Choroid plexus epithelial cell (primary cell): ENCODE data around the gene E4F1.
A peak's percentile ranks its signal among the peaks of the same experiment; 100 is the strongest.

Experiments
- DNase-seq: peaks from one replicate; pipeline ENCODE4 v3.0.0-alpha.2; 2010; ENCODE audit warnings: low read depth
- H3K4me3 ChIP-seq: 2 replicates; pipeline ENCODE4 v1.5.1; 2011; ENCODE audit warnings: low read depth, mild to moderate bottlenecking, control low read depth, low read length, moderate library complexity
- TF ChIP-seq, protein P1 (sequence below): conservative IDR thresholded peaks from 2 replicates; pipeline ENCODE4 v1.5.1; 2011; ENCODE audit warnings: low read depth, mild to moderate bottlenecking, control low read depth, inconsistent platforms, low read length, moderate library complexity

The E4F1 gene

DNA sequence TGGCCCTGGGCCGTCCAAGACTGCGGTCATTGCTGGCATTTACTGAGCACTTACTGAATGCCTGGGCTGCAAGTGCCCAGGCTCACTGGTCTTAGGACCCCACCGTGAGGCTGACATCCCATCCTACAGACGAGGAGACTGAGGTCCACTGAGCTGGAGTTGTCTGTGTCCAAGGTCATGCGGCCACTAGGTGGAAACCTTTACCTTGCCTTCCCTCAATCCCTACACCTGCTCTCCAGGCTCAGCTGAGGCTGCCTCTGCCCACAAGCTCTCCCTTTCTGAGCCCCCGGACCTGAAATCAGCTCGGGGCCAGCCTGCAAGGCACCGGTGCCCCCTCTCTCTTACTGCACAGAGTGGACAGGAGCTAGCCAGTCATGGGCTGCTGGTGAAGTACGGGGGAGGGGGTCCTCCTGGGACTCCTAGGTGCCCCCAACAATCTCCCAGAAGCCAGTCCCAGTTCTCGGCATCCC lies 28.5 kb upstream of the E4F1 start:
- peak; percentile 59 for DNase-seq
- TF ChIP-seq, protein P1, sequence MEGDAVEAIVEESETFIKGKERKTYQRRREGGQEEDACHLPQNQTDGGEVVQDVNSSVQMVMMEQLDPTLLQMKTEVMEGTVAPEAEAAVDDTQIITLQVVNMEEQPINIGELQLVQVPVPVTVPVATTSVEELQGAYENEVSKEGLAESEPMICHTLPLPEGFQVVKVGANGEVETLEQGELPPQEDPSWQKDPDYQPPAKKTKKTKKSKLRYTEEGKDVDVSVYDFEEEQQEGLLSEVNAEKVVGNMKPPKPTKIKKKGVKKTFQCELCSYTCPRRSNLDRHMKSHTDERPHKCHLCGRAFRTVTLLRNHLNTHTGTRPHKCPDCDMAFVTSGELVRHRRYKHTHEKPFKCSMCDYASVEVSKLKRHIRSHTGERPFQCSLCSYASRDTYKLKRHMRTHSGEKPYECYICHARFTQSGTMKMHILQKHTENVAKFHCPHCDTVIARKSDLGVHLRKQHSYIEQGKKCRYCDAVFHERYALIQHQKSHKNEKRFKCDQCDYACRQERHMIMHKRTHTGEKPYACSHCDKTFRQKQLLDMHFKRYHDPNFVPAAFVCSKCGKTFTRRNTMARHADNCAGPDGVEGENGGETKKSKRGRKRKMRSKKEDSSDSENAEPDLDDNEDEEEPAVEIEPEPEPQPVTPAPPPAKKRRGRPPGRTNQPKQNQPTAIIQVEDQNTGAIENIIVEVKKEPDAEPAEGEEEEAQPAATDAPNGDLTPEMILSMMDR, result peak; percentile 48
- no peak overlapping the region for H3K4me3 ChIP-seq

DNA sequence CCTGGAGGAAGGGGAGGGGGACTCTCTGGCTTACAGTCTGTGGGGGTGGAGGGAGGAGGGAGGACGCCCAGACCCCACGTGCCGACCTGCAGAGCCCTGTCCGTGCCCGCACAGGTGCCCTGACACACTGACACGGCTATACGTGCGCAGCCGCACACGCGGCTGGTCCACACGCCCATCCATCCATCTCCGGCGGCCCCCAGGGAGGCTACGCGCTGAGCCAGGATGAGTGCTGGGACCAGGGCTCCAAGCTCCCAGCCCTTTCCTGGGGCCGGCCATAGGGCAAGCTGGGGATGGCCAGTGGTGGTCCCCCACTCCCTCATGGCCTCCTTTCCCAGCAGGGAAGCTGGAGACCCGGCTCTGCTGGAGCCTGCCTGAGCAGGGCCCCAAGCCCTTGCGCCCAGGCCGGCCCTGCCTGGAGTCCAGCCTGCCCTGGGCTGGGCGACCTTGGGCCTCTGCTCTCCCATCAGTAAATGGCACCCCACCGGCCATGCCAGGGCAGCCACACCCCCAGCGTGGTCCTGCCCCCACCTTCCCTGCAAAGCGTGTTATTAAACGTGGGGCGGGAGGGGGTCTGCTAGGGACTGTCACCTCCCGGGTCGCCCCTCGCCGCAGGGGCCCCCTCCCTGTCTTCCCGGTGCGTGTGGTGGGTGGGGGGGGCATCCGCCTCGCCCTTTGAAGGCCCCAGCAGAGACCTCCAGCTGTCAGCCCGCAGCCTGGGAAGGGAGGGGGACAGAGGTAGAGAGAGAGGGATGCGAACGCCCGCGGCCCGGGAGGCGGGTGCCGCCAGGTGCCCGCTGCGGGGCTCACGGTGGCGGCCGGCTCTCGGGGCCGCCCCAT lies 27.8 kb upstream of the E4F1 start:
- TF ChIP-seq, protein P1, result no peak
- H3K4me3 ChIP-seq, result no peak overlapping the region
- DNase-seq, result no peak

DNA sequence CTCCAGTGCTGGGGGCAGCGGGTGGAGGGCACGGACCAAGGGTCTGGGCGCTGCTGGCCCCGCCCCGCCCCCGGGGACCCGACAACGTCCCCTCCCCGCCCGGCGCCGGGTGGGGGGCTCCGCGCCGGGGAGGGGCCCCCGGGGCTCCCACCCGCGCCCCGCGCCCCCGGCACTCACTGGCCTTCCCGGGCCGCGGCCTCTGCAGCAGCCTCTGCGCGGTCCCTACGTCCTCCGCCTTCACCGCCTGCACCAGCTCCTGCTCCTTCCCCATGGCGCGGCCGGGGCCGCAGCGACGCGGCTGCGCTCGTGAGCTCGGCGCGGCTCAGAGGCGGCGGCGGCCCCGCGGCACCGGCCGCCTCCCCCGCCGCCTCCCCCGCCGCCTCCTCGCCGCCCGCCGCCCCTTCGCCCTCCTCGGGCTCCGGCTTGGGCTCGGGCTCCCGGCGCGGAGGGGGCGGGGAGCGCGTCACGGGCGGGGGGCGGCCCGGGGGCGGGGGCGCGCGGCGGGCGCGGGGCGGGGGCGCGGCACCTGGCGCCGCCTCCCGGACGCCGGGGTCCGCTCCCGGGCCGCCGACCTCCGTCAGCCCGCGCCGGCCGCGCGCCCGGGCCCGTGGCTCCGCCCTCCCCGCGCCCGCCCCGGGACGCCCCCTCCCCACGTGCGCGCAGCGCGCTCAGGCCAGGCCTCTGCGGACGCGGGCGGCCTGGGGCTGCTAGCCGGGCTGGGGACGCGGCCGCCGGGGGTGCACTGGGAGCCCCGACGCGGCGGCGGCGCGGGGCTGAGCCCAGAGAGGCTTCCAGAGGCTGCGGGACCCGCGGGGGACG lies 27.0 kb upstream of the E4F1 start, which contains the start of gene CASKIN1:
CASKIN1 (minus strand) TSS at position 444 of the 819 bp plus-strand sequence; CDS start at position 271, 173 bp downstream.
- DNase-seq, result peak; percentile 17
- H3K4me3 ChIP-seq, result peak within 1 kb of the TSS; percentile 32
- TF ChIP-seq, protein P1, result no peak

DNA sequence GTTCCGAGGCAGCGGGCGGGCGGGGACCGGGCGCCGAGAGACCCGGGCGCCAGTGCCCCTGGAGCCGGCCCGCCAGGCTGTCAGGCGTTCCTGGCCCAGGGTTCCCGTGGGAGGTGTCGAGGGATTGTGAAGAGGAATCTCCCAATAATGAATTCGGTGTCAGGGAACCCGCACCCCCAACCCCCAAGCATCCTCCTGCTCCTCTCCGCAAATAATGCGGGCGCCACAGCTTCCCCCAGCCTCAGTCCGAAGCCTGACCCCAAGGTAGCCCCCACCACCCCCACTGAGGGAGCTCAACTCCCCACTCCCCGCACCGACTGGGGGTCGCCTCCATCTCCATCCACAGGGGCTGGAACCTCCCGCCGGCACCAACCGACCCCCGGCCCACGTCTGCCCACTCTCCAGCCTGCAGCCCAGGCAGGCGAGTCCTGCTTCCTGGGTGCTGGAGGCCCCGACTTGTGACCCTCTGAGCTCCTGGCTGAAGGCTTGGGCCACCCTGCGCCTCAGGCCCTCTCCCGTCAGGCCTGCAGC lies 26.3 kb upstream of the E4F1 start:
- TF ChIP-seq, protein P1, result no peak
- H3K4me3 ChIP-seq, result no peak overlapping the region

DNA sequence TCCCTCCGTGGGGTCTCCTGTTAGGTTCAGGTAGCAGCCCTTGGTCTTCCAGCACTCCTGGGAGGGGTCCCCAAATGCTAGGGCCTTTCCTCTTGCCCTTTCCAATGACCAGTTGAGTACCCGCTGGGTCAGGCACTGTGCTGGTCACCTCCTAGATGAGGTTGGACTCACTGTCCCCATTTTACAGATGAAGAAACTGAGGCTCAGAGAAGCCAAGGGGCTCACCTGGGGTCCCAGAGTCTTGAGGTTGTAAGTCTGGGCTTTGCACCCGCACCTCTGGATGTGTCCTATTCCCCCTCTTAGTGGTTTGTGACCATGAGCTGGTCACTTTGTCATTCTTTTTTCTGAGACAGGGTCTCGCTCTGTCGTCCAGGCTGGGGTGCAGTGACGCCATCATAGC lies 25.6 kb upstream of the E4F1 start:
- TF ChIP-seq, protein P1, result no peak
- no peak for DNase-seq
- no peak overlapping the region for H3K4me3 ChIP-seq

More for the DNA sequence above, 26.3 kb upstream of the E4F1 start:
- no peak for DNase-seq

DNA sequence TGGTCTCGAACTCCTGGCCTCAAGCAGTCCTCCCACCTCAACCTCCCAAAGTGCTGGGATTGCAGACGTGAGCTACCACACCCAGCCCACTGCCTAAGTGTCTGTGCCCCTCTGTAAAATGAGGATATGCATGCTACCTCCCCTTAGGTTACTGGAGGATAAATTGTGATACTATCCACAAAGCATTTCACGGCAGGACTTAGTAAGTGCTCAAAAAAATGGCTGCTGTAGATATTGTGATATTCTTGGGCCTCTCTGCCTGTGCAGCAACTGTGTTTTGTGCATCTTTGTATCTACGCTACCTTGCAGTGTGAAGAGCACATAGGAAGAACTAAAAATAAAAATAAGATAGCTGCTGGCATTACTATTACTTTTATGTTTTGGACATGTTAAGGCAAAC lies 25.1 kb upstream of the E4F1 start:
- no peak for DNase-seq
- TF ChIP-seq, protein P1, result no peak
- H3K4me3 ChIP-seq, result no peak overlapping the region
